SK-N-SH (cell line): ENCODE data around the gene CHMP4A. TPM values are rescaled to one million over a fixed set of nuclear protein-coding genes. Genes with fewer than 3 reads are reported as not detected.

Experiments
- polyA plus RNA-seq, 3 experiments: library from polyadenylated mRNA; depleted of rRNA; stranded (reverse); fragments of >200 nt; gene quantifications; 2 replicates each; pipeline ENCODE4 v1.2.3, GENCODE V29; 2012
- small RNA-seq, 7 experiments: library from RNA; depleted of rRNA; stranded (forward); fragments of <200 nt; gene quantifications; one replicate each; pipeline ENCODE3, GENCODE V24; 2012

CHMP4A gene
- polyA plus RNA-seq, 1 of the 3 experiments (the other 2 are of a cell fraction): 92.4 TPM

Small RNAs within 50 kb of the gene (small RNA-seq; reads per million reads assigned to genes)
- gene AL136295.4: 0 to 0.59 (median 0) reads per million in 7 experiments
- gene CHMP4A: 0 to 0.59 (median 0) reads per million in 7 experiments
- 0 to 1.1 (median 0) reads per million in 7 experiments for gene IPO4
- 0 to 1.1 (median 0.29) reads per million in 7 experiments for gene IRF9
- gene MDP1: 0 to 1.1 (median 0) reads per million in 7 experiments

Other genes with a start within 250 kb of the CHMP4A start
- gene DHRS4L2, start 224.6 kb downstream of the CHMP4A start, polyA plus RNA-seq (2012; rRNA removed): 12.1 and 14.6 TPM in 2 replicates
- 0.32 and 0.43 TPM in 2 replicates for gene CARMIL3, start 161.5 kb downstream of the CHMP4A start, polyA plus RNA-seq (2012; rRNA removed)
- gene CPNE6, start 141.9 kb downstream of the CHMP4A start, polyA plus RNA-seq (2012; rRNA removed): not detected in 2 replicates
- 16.2 and 16.6 TPM in 2 replicates for gene PCK2, start 119.2 kb downstream of the CHMP4A start, polyA plus RNA-seq (2012; rRNA removed)
- gene DCAF11, start 98.7 kb downstream of the CHMP4A start, polyA plus RNA-seq (2012; rRNA removed): 34.6 and 36.7 TPM in 2 replicates
- gene NRL, start 98.5 kb downstream of the CHMP4A start, polyA plus RNA-seq (2012; rRNA removed): 0.76 and 0.88 TPM in 2 replicates
- 0.12 TPM in 1 of 2 replicates, not detected in the other for gene FITM1, start 82.8 kb downstream of the CHMP4A start, polyA plus RNA-seq (2012; rRNA removed)
- gene PSME1, start 77.3 kb downstream of the CHMP4A start, polyA plus RNA-seq (2012; rRNA removed): 154 and 287 TPM in 2 replicates
- 14.5 and 19.3 TPM in 2 replicates for gene EMC9, start 71.9 kb downstream of the CHMP4A start, polyA plus RNA-seq (2012; rRNA removed)
- 129 and 147 TPM in 2 replicates for gene PSME2, start 66.9 kb downstream of the CHMP4A start, polyA plus RNA-seq (2012; rRNA removed)
- 19.2 and 20.4 TPM in 2 replicates for gene RNF31, start 66.0 kb downstream of the CHMP4A start, polyA plus RNA-seq (2012; rRNA removed)
- gene IRF9, start 52.2 kb downstream of the CHMP4A start, polyA plus RNA-seq (2012; rRNA removed): 37.6 and 43.6 TPM in 2 replicates
- gene REC8, start 41.4 kb downstream of the CHMP4A start, polyA plus RNA-seq (2012; rRNA removed): 13.1 and 23.2 TPM in 2 replicates
- gene IPO4, start 24.7 kb downstream of the CHMP4A start, polyA plus RNA-seq (2012; rRNA removed): 39.7 and 61.3 TPM in 2 replicates
- 48.7 and 54.8 TPM in 2 replicates for gene TM9SF1, start 18.0 kb downstream of the CHMP4A start, polyA plus RNA-seq (2012; rRNA removed)
- 0.05 TPM in 1 of 2 replicates, not detected in the other for gene TSSK4, start 7.8 kb downstream of the CHMP4A start, polyA plus RNA-seq (2012; rRNA removed)
- 36.4 and 36.7 TPM in 2 replicates for gene MDP1, start 2.6 kb upstream of the CHMP4A start, polyA plus RNA-seq (2012; rRNA removed)
- gene NEDD8, start 18.9 kb upstream of the CHMP4A start, polyA plus RNA-seq (2012; rRNA removed): 465 and 534 TPM in 2 replicates
- 97.0 and 149 TPM in 2 replicates for gene GMPR2, start 19.4 kb upstream of the CHMP4A start, polyA plus RNA-seq (2012; rRNA removed)
- 38.3 and 42.2 TPM in 2 replicates for gene TINF2, start 29.1 kb upstream of the CHMP4A start, polyA plus RNA-seq (2012; rRNA removed)
- 2.7 and 3.0 TPM in 2 replicates for gene TGM1, start 49.7 kb upstream of the CHMP4A start, polyA plus RNA-seq (2012; rRNA removed)
- gene RABGGTA, start 58.1 kb upstream of the CHMP4A start, polyA plus RNA-seq (2012; rRNA removed): 54.9 and 59.4 TPM in 2 replicates
- gene DHRS1, start 86.3 kb upstream of the CHMP4A start, polyA plus RNA-seq (2012; rRNA removed): 65.4 and 71.7 TPM in 2 replicates
- gene NOP9, start 86.4 kb upstream of the CHMP4A start, polyA plus RNA-seq (2012; rRNA removed): 11.9 and 17.2 TPM in 2 replicates
- 0.03 and 0.05 TPM in 2 replicates for gene CIDEB, start 94.5 kb upstream of the CHMP4A start, polyA plus RNA-seq (2012; rRNA removed)
- 8.2 and 12.2 TPM in 2 replicates for gene LTB4R2, start 96.7 kb upstream of the CHMP4A start, polyA plus RNA-seq (2012; rRNA removed)
- 11.9 and 14.0 TPM in 2 replicates for gene LTB4R, start 98.0 kb upstream of the CHMP4A start, polyA plus RNA-seq (2012; rRNA removed)
- 0.03 and 0.08 TPM in 2 replicates for gene ADCY4, start 121.6 kb upstream of the CHMP4A start, polyA plus RNA-seq (2012; rRNA removed)
- not detected in 2 replicates for gene RIPK3, start 126.5 kb upstream of the CHMP4A start, polyA plus RNA-seq (2012; rRNA removed)
- 24.9 and 25.3 TPM in 2 replicates for gene NFATC4, start 154.7 kb upstream of the CHMP4A start, polyA plus RNA-seq (2012; rRNA removed)
- gene NYNRIN, start 185.5 kb upstream of the CHMP4A start, polyA plus RNA-seq (2012; rRNA removed): 4.7 and 4.8 TPM in 2 replicates
- gene CBLN3, start 216.2 kb upstream of the CHMP4A start, polyA plus RNA-seq (2012; rRNA removed): 1.8 TPM in 2 replicates
- gene KHNYN, start 216.5 kb upstream of the CHMP4A start, polyA plus RNA-seq (2012; rRNA removed): 18.3 and 21.8 TPM in 2 replicates
- gene SDR39U1, start 229.3 kb upstream of the CHMP4A start, polyA plus RNA-seq (2012; rRNA removed): 81.8 and 88.4 TPM in 2 replicates